ENCODE results near the gene ETV3L.

The ETV3L gene

GRCh38 chr1:157090196-157090647 is 9.4 kb downstream of the ETV3L start:
- no peaks in the 10 kb centered on the region for H3K9me3 ChIP-seq (ENCODE audit: severe bottlenecking)
- peaks cover 12% of the 10 kb centered on the region for H3K27me3 ChIP-seq (ENCODE audit: insufficient read depth, low read depth, severe bottlenecking)
- H3K27ac ChIP-seq = no peak overlapping the region
- peak; percentile 92 for DNase-seq
- TF ChIP-seq, protein P1, sequence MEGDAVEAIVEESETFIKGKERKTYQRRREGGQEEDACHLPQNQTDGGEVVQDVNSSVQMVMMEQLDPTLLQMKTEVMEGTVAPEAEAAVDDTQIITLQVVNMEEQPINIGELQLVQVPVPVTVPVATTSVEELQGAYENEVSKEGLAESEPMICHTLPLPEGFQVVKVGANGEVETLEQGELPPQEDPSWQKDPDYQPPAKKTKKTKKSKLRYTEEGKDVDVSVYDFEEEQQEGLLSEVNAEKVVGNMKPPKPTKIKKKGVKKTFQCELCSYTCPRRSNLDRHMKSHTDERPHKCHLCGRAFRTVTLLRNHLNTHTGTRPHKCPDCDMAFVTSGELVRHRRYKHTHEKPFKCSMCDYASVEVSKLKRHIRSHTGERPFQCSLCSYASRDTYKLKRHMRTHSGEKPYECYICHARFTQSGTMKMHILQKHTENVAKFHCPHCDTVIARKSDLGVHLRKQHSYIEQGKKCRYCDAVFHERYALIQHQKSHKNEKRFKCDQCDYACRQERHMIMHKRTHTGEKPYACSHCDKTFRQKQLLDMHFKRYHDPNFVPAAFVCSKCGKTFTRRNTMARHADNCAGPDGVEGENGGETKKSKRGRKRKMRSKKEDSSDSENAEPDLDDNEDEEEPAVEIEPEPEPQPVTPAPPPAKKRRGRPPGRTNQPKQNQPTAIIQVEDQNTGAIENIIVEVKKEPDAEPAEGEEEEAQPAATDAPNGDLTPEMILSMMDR (IDR thresholded peaks at IDR 0.05; ENCODE audit: low read depth, low read length) = peak; percentile 99
- H3K4me3 ChIP-seq (ENCODE audit: low read depth, low read length) = no peak overlapping the region
- no peaks in the 10 kb centered on the region for H3K36me3 ChIP-seq

GRCh38 chr1:157089789-157090188 is 9.8 kb downstream of the ETV3L start:
- H3K4me3 ChIP-seq (ENCODE audit: low read depth, low read length) = no peak overlapping the region
- TF ChIP-seq, protein P1 (IDR thresholded peaks at IDR 0.05; ENCODE audit: low read depth, low read length) = no peak
- H3K27ac ChIP-seq = no peak overlapping the region
- no peak for DNase-seq
- H3K36me3 ChIP-seq = no peaks in the 10 kb centered on the region
- H3K27me3 ChIP-seq (ENCODE audit: insufficient read depth, low read depth, severe bottlenecking) = peaks cover 12% of the 10 kb centered on the region
- no peaks in the 10 kb centered on the region for H3K9me3 ChIP-seq (ENCODE audit: severe bottlenecking)

DNA sequence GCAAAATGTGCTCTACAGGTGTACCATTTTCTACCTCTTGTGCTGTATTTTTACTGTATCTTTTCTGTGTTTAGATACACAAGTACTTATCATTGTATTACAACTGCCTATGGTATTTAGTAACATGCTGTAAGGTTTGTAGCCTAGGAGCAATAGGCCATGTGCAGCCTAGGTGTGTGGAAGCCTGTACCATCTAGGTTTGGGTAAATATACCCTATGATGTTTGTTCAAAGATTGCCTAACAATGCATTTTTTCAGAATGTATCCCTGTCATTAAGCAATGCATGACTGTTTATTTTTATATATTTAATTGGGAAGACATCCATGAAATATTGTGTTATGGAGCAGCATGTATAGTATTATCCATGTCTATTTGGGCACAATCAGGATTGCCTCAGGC is 11.0 kb downstream of the ETV3L start:
- peaks cover 12% of the 10 kb centered on the region for H3K27me3 ChIP-seq (ENCODE audit: insufficient read depth, low read depth, severe bottlenecking)
- TF ChIP-seq, protein P1 (IDR thresholded peaks at IDR 0.05; ENCODE audit: low read depth, low read length) = no peak
- no peaks in the 10 kb centered on the region for H3K9me3 ChIP-seq (ENCODE audit: severe bottlenecking)
- no peaks in the 10 kb centered on the region for H3K36me3 ChIP-seq
- no peak overlapping the region for H3K4me3 ChIP-seq (ENCODE audit: low read depth, low read length)
- no peak for DNase-seq
- H3K27ac ChIP-seq = no peak overlapping the region

DNA sequence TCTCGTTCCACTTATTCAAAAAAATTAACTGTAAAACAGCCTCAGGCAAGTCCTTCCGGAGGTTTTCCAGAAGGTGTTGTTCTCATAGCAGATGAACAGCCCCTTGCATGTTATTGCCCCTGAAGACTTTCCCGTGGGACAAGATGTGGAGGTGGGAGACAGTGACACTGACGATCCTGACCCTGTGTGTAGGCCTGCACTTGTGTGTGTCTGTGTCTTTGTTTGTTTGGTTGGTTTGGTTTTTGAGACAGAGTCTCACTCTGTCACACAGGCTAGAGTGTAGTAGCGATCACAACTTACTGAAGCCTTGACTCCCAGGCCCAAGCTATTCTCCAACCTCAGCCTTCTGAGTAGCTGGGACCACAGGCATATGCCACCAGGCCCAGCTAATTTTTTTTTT is 12.6 kb downstream of the ETV3L start:
- no peak for DNase-seq
- Histone ChIP-seq H3K9me3 (ENCODE audit: severe bottlenecking) (no peaks in the 10 kb centered on the region), H3K27ac (no peak overlapping the region), H3K4me3 (ENCODE audit: low read depth, low read length) (no peak overlapping the region), H3K36me3 (no peaks in the 10 kb centered on the region), H3K27me3 (ENCODE audit: insufficient read depth, low read depth, severe bottlenecking) (peaks cover 12% of the 10 kb centered on the region)
- TF ChIP-seq, protein P1 (IDR thresholded peaks at IDR 0.05; ENCODE audit: low read depth, low read length) = no peak

- H3K4me3 ChIP-seq (ENCODE audit: low read depth, low read length) = no peak overlapping the region
- peaks cover 4% of the 10 kb centered on the region for H3K27me3 ChIP-seq (ENCODE audit: insufficient read depth, low read depth, severe bottlenecking)
- H3K36me3 ChIP-seq = no peaks in the 10 kb centered on the region
- H3K27ac ChIP-seq = no peak overlapping the region
- no peaks in the 10 kb centered on the region for H3K9me3 ChIP-seq (ENCODE audit: severe bottlenecking)
- TF ChIP-seq, protein P1 (IDR thresholded peaks at IDR 0.05; ENCODE audit: low read depth, low read length) = no peak
- no peak for DNase-seq
These were observed 13.3 kb downstream of the ETV3L start for GRCh38 chr1:157086299-157086698.

- TF ChIP-seq, protein P1 (IDR thresholded peaks at IDR 0.05; ENCODE audit: low read depth, low read length) = no peak
- Histone ChIP-seq H3K9me3 (ENCODE audit: severe bottlenecking) (no peaks in the 10 kb centered on the region), H3K36me3 (no peaks in the 10 kb centered on the region), H3K27me3 (ENCODE audit: insufficient read depth, low read depth, severe bottlenecking) (no peaks in the 10 kb centered on the region), H3K27ac (no peak overlapping the region), H3K4me3 (ENCODE audit: low read depth, low read length) (no peak overlapping the region)
- no peak for DNase-seq
These were observed 14.2 kb downstream of the ETV3L start for GRCh38 chr1:157085421-157085820.
